ENCODE data around the gene POLK. TPM values are rescaled to one million over a fixed set of nuclear protein-coding genes. Genes with fewer than 3 reads are reported as not detected.

Gene POLK
- total RNA-seq, 2 donors from 2014 or later = 13.7 to 16.8 TPM

- Histone ChIP-seq H3K4me1 (no peaks in the 10 kb centered on the region), H3K9ac (ENCODE audit: low read depth in 2 of 2, low read length in 2 of 2) (no peak overlapping the region), H3K27me3 (no peaks in the 10 kb centered on the region), H3K36me3 (no peaks in the 10 kb centered on the region), H3K4me3 (no peak overlapping the region), H3K27ac (no peak overlapping the region), H3K9me3 (no peaks in the 10 kb centered on the region)
- intact Hi-C loops (cut with DNase I) = no loop called here
- no peak for TF ChIP-seq CTCF (IDR thresholded peaks at IDR 0.05)
- no peak for DNase-seq
These were observed 25.1 kb downstream of the POLK start for GRCh38 chr5:75536694-75537360.

- intact Hi-C loops (cut with DNase I) = no loop called here
These were observed 26.5 kb downstream of the POLK start for GRCh38 chr5:75538211-75538610.

GRCh38 chr5:75545131-75545530 is 33.4 kb downstream of the POLK start:
- no peak for DNase-seq
- Histone ChIP-seq H3K4me1 (no peaks in the 10 kb centered on the region), H3K36me3 (no peaks in the 10 kb centered on the region), H3K9me3 (no peaks in the 10 kb centered on the region), H3K4me3 (no peak overlapping the region), H3K9ac (ENCODE audit: low read depth in 2 of 2, low read length in 2 of 2) (no peak overlapping the region), H3K27me3 (no peaks in the 10 kb centered on the region), H3K27ac (no peak overlapping the region)
- intact Hi-C loops (cut with DNase I) = no loop called here
- TF ChIP-seq CTCF (IDR thresholded peaks at IDR 0.05) = no peak

More at GRCh38 chr5:75538211-75538610, 26.5 kb downstream of the POLK start:
- TF ChIP-seq CTCF (IDR thresholded peaks at IDR 0.05) = no peak
- no peak for DNase-seq
- no peak overlapping the region for H3K27ac ChIP-seq
- H3K4me1 ChIP-seq = no peaks in the 10 kb centered on the region
- no peaks in the 10 kb centered on the region for H3K27me3 ChIP-seq
- H3K36me3 ChIP-seq = no peaks in the 10 kb centered on the region
- no peak overlapping the region for H3K9ac ChIP-seq (ENCODE audit: low read depth in 2 of 2, low read length in 2 of 2)
- H3K4me3 ChIP-seq = no peak overlapping the region
- no peaks in the 10 kb centered on the region for H3K9me3 ChIP-seq

GRCh38 chr5:75546830-75547229 is 35.1 kb downstream of the POLK start:
- DNase-seq = no peak
- H3K4me3 ChIP-seq = no peak overlapping the region
- no peak for TF ChIP-seq CTCF (IDR thresholded peaks at IDR 0.05)
- H3K9me3 ChIP-seq = no peaks in the 10 kb centered on the region
- intact Hi-C loops (cut with DNase I) = no loop called here
- H3K27me3 ChIP-seq = no peaks in the 10 kb centered on the region
- H3K4me1 ChIP-seq = no peaks in the 10 kb centered on the region
- no peak overlapping the region for H3K27ac ChIP-seq
- no peak overlapping the region for H3K9ac ChIP-seq (ENCODE audit: low read depth in 2 of 2, low read length in 2 of 2)
- H3K36me3 ChIP-seq = no peaks in the 10 kb centered on the region

- DNase-seq = no peak
- Histone ChIP-seq H3K27me3 (no peaks in the 10 kb centered on the region), H3K27ac (no peak overlapping the region), H3K4me3 (no peak overlapping the region), H3K36me3 (no peaks in the 10 kb centered on the region), H3K9me3 (no peaks in the 10 kb centered on the region), H3K9ac (ENCODE audit: low read depth in 2 of 2, low read length in 2 of 2) (no peak overlapping the region), H3K4me1 (no peaks in the 10 kb centered on the region)
- intact Hi-C loops (cut with DNase I) = no loop called here
- no peak for TF ChIP-seq CTCF (IDR thresholded peaks at IDR 0.05)
These were observed 36.1 kb downstream of the POLK start for GRCh38 chr5:75547812-75548211.
